EL (cell line): ENCODE measurements around the gene ARHGAP24.

Source experiments
- DNase-seq: peaks from one replicate; pipeline ENCODE4 v3.0.0-alpha.2; 2016

ARHGAP24 gene

GRCh38 chr4:85474818-85475630 is at the start of gene ARHGAP24:
Gene ARHGAP24 (plus strand): TSS chr4:85475150.
- DNase-seq = peak; percentile 97

GRCh38 chr4:85426366-85426765 is 48.6 kb upstream of the ARHGAP24 start:
- no peak for DNase-seq

- DNase-seq = no peak
Observed at GRCh38 chr4:85427123-85427522, 47.8 kb upstream of the ARHGAP24 start.

- DNase-seq = no peak
Observed at GRCh38 chr4:85430226-85430625, 44.7 kb upstream of the ARHGAP24 start.

GRCh38 chr4:85430697-85431096 is 44.3 kb upstream of the ARHGAP24 start:
- peak; percentile 2 for DNase-seq

- no peak for DNase-seq
Observed at GRCh38 chr4:85431156-85431555, 43.8 kb upstream of the ARHGAP24 start.

- DNase-seq = no peak
Observed at GRCh38 chr4:85431881-85432485, 43.0 kb upstream of the ARHGAP24 start.

- no peak for DNase-seq
Observed at GRCh38 chr4:85445050-85445639, 29.8 kb upstream of the ARHGAP24 start.

- DNase-seq = no peak
Observed at GRCh38 chr4:85446141-85446861, 28.6 kb upstream of the ARHGAP24 start.

- DNase-seq = no peak
Observed at GRCh38 chr4:85448906-85449890, 25.8 kb upstream of the ARHGAP24 start.

- DNase-seq = no peak
Observed at GRCh38 chr4:85452058-85452731, 22.8 kb upstream of the ARHGAP24 start.

- no peak for DNase-seq
Observed at GRCh38 chr4:85455942-85456341, 19.0 kb upstream of the ARHGAP24 start.

GRCh38 chr4:85457752-85458467 is 17.0 kb upstream of the ARHGAP24 start:
- no peak for DNase-seq

- no peak for DNase-seq
Observed at GRCh38 chr4:85459736-85460135, 15.2 kb upstream of the ARHGAP24 start.

- no peak for DNase-seq
Observed at GRCh38 chr4:85474356-85474755, 594 bp upstream of the ARHGAP24 start.

GRCh38 chr4:85475631-85476233 is 782 bp downstream of the ARHGAP24 start:
- peak; percentile 26 for DNase-seq

- no peak for DNase-seq
Observed at GRCh38 chr4:85476381-85476780, 1.4 kb downstream of the ARHGAP24 start.

- DNase-seq = peak; percentile 43
Observed at GRCh38 chr4:85477534-85477933, 2.6 kb downstream of the ARHGAP24 start.

GRCh38 chr4:85478576-85478975 is 3.6 kb downstream of the ARHGAP24 start:
- DNase-seq = peak; percentile 85

- no peak for DNase-seq
Observed at GRCh38 chr4:85482010-85482738, 7.2 kb downstream of the ARHGAP24 start.
